HG03571 (cell line): ENCODE data around the gene ZNF335.
"Not testable (repeated sequence)": the region's sequence is repeated elsewhere in the genome, so short reads cannot be mapped to it uniquely, and the experiment has no call there.

Source experiments
- ATAC-seq: cut with Tn5 transposase; IDR thresholded peaks from one replicate; pipeline ENCODE4 v1.9.1; 2021; ENCODE audit not compliant: unreplicated experiment

The ZNF335 gene

DNA sequence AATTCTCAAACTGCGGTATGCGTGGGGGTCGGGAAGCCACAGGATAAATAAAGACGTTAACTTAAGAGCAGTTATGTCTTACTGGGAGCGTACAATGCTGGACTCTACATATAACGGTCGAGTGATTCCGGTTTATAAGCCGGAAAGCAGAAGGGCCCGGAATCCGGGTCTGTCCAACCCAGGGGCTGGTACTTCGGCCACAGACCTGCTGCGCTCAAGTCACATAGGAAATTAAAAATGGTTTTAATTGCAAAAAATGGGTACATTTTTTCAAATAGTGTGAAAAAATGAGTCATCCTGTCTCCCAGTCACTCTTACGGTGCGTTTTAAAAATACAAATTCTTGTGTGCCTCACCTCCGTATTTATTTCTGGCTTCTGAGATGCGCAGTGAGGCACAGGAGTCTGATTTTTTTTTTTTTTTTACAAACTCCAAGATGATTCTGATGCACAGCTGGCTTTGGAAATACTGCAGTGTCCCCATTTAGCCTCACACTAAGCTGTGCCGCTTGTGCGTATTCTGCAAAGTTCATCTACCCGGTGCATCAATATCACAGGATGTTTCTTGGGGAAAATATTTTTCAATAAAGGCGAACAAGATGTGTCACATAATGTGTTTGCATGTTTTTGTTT, 36.5 kb downstream of the ZNF335 start:
- peak; percentile 3 for ATAC-seq

DNA sequence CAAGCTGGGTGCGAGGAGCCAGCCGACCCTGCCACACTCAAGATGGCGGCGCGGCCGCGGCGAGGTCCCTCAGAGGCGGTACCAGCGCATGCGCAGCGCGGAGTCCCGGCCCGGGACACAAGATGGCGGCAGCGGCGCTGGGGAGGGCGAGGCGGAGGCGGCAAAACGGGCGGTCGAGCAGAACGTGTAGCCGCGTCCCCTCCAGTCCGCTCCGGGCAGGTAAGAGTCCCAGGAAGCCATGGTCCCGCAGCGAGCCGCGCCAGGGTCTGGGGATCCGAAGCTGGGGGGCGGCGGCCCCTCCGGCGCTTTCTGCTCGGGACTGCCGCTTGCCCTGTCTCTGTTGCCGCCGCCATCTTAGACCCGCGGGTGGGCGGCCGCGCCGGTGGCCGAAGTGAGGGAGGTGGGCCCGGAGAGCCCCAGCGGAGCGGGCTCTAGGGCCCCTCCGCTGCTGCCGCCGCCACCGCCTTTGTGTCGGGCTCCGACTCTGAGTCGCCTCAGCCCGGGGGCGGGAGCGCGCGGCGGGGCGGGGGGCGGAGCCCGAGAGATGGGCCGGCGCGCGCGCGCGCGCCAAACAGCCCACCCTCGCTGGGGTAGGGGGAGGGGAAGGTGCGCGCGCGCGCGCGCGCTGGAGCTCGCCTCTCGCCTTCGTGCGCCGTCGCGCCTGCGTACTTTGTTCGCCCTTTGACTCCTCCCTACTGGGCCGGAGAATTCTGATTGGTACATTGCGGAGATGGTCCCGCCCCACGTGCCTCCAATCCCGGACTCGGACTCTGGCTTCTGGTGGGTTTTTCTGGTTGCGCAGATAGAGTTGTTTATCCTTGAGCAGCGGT, 37.2 kb downstream of the ZNF335 start, which contains the start of gene PCIF1:
Gene PCIF1, plus strand, starts transcription at position 98 of the 830 bp plus-strand sequence. CDS start 4,317 bp downstream, outside the sequence.
- peak; percentile 62 for ATAC-seq

DNA sequence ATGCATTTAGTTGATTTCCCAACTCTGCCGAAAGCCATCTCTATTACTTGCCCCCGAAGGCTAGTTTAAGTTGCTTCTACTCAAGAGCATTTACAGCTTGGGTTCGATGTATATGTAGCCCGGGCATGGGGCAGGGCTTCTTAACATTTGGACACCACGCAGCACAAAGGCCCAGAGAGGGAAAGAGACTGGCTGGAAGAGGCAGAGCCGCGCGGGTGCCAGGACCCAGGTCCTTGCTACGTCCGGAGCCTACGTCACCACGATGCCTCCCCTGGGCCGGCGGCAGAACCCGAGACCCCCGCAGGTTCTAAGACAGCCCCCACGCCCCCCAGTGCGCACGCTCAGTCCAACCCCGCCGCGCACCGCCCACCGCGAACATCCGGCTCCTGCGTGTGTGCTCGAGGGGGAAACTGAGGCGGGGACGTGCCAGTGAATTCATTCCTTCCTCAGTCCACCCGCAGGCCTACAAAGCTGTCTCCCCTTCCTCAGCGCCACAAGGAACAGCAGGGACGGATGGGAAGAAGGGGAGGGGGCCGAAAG, 37.9 kb downstream of the ZNF335 start:
- ATAC-seq: peak; percentile 19

DNA sequence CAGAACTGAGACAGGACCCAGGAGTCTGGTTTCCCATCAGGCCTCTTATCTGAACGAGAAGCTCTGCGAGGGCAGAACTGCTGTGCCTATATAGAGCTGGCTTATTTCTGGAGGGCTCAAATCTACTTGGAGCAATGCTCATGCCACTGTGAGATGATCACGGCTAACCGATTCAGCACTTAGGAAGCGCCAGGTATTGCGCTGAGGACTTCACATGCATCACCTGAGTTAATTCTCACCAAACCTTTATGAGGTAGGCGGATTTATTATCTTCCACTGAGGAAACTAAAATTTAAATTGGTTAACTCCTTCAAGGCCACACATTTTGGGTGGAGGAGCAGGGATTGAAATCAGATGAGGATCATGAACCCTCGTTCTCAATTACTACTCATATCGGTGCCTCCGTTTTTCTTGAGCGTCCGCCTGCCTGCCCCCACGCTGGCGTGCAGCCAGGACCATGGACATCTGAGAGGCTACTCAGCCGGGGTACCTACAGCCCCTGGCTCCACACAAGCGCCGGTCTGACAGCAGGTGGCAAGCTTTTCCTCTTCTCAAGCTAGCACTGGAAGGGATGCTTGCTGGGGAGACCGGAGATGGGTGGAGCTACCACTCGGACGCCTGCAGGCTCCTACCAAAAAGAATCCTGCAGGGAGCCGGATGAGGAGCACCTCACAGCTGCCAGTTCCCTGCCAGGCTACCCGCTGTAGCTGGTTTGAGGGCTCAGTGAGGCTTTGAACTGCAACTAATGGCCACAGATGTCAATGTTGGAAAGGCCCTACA, 38.5 kb downstream of the ZNF335 start:
- ATAC-seq: no peak

DNA sequence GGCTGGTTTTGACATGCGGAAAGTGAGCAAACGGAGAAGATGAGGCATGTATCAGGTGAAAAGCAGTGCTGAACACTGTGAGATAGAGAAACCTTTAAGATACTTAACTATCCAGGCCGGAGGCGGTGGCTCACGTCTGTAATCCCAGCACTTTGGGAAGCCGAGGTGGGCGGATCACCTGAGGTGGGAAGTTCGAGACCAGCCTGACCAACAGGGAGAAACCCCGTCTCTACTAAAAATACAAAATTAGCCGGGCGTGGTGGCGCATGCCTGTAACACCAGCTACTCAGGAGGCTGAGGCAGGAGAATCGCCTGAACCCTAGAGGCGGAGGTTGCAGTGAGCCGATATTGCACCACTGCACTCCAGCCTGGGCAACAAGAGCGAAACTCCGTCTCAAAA, 40.3 kb downstream of the ZNF335 start:
- ATAC-seq: not testable (repeated sequence)

DNA sequence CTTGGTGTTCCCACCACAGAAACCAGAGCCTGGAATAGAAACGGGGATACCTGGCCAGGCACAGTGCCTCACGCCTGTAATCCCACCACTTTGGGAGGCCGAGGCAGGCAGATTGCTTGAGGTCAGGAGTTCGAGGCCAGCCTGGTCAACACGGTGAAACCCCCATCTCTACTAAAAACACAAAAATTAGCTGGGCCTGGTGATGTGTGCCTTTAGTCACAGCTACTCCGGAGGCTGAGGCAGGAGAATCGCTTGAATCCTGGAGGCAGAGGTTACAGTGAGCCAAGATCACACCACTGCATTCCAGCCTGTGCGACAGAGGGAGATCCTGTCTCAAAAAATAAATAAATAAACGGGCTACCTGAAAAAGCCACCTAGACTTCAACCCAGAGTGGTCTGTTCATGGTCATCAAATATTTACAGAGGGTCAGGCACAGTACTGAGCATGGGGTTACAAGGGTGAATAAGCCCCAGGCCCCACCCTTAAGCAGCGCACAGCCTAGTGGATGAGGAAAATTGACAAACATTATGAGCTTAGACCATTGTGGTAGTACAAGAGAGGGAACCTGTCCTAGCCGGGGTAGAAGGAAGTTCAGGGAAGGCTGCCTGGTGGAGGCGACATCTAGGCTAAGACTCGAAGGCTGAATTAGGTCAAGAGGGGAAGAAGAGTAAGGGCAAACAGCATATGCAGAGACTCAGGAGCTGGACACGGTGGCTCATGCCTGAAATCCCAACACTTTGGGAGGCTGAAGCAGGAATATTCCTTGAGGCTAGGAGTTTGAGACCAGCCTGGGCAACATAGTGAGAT, 44.7 kb downstream of the ZNF335 start:
- no peak for ATAC-seq

DNA sequence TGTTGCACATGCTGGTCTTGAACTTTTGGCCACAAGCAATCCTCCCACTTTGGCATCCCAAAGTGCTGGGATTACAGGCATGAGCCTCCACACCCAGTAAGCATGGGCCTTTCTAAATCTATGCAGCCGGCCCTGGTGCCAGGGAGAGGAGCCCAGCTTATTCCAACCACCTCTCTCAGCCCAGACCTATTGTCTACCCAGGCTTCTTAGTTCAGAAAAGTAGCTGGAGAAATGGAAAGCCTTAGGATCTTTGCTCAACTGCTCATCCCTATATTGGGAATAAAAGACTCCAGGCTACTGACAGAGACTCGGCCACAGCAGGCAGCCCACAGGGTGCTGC, 45.3 kb downstream of the ZNF335 start:
- no peak for ATAC-seq

DNA sequence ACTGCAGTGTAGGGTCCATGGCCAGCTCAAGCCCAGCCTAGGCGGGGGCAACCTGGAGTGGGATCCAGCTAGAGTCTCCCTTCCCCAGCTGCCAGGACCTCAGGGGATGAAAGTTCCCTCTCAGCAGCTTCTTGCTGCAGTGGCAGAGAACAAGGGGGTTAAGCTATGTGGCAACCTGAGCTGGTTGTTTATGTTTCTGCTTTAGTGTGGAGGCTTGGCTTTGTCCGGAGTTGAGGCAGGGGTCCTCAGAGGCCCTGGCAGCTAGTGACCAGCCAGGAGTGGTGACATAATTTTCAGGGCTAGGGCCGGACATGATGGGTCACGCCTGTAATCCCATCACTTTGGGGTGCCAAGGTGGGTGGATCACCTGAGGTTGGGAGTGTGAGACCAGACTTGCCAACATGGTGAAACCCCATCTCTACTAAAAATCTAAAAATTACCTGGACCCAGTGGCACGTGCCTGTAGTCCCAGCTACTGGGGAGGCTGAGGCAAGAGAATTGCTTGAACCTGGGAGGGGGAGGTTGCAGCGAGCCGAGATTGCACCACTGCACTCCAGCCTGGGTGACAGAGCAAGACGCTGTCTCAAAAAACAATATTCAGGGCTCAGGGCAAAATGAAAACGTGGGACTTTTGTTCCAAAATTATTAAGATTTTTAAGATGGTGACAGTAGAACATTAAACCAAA, 46.0 kb downstream of the ZNF335 start:
- ATAC-seq: no peak

DNA sequence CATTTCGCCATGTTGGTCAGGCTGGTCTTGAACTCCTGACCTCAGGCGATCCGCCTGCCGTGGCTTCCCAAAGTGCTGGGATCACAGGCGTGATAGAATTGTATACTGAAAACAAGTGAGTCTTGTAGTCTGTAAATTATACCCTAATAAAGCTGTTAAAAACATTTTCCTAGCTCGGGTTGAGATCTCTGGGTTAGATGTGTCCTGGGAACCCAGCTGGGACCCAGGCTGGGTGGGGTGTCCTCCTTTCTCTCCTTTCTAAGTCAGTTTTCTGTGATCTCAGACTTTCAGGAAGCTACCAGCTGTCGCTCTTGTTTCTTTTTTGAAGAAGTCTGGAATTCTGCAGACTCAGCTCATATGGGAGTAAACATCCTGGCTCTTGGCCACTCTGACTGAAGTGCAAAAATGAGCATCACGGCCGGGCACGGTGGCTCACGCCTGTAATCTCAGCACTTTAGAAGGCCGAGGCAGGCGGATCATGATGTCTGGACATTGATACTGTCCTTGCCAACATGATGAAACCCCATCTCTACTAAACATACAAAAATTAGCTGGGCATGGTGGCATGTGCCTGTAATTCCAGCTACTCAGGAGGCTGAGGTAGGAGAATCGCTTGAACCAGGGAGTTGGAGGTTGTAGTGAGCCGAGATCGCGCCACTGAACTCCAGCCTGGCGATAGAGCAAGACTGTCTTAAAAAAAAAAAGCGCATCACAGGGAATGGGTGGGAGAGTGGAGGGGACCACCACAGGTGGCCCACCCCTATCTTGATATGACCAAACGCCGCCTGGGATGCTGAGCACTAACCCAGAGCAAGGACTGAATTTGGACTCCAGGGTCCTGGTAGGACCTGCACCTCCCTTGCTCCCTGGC, 47.4 kb downstream of the ZNF335 start:
- ATAC-seq: no peak

DNA sequence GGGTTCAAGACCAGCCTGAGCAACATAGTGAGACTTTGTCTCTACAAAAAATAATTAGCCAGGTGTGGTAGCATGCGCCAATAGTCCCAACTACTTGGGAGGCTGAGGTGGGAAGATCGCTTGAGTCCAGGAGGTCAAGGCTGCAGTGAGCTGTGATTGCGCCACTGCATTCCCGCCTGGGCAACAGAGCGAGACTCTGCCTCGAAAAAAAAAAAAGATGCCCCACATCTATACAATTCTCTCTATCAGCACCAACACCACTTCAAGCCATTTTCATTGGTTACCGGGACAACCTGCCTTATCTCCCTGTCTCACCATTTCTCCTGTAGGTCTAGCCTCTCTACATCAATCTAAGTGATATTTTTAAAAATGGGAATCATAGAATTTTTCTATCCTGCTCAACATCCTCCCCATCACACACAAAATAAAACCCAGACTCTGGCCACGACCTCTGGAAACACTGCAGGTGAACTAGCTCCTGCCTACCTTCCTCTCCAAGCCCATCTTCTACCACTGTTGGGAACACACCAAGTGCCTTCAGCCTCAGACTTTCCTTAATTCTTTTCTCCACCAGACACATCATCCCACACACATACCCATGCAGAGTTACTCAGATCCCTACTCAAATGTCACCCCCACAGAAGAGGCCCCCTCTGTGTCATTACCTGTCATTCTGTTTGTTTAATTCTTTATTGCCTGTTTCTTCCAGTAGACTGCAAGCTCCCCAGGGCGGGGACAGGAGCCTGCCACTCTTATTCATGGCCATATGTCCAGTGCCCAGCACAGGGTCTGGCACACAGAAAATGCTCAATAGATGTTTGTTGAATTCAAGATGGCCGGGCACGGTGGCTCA, 50.4 kb downstream of the ZNF335 start:
- ATAC-seq: no peak

DNA sequence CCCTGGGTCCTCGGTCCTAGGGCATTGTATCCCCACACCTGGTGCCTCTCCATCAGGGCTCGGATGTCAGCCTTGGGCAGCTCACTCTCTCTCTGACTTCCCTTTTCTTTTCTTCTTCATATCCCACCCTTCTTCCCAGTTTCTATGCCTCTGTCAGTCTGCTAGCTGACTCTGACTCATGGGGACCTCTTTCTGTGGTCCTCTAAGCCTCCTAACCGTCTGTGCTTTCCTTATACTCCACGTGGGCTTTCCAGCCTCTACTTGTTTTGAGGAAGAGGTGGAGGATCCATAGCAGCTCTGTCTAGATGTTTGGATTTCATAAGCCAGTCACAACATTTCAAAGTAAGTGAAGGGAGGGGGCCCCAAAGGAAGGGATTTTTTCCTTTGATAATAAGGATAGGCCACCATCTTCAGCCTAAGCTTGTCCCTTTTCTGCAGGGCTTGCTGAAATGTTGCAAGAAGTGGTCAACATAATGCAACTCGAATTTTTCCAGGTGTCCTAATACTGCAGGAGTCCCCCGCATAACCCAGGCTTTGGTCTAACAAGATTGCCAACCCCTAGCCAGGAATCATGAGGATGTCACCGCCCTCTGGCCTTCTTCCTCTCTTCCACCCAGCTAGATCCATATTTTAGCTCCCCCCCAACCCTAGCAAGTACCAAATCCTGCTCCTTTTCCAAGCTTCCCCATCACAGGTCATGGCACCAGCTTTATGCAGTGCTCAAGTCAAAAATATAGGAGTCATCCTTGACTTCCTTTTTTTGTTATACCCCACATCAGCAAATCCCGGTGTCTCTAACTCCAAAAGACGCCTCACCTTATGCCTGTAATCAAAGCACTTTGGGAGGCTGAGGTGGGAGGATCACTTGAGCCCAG, 51.3 kb downstream of the ZNF335 start:
- ATAC-seq: no peak

DNA sequence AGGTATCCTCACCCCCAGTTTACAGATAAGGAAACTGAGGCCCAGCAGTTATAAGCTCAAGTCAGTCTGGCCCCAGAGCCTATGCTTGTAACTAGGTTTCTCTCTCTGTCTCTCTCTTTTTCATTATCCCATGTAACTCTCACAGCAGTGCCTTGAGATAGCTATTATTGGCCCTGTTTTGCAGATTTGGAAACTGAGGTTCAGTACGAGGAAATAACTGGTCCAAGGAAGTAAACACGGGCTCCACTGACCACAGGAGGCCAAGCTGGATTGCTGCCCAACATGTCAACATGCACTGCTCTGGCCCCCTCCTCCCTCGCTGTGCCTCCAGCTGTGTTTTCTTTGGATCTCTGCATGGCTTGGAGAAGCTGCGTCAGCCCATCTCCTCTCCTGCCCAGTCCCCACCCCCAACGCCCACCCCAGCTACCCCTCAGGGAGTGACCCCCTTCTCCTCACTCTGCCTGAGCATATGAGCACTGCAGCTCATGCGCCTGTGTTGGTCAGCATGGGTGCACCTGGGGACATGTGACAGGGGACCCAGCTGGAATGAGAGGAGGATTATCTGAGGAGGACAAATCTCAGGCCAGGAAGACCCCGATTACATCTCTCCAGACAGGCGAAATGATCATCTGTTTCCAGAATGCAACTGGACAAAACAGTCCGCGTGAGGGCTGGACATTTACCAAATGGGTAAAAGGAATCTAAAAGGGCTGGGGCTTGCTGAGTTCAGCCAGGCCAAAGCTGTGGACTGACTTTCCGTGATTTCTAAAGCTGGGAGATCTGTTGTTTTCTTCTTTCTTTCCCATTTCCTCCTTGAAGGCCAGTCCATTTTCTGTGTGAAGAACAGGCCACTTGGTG, 52.2 kb downstream of the ZNF335 start:
- no peak for ATAC-seq

DNA sequence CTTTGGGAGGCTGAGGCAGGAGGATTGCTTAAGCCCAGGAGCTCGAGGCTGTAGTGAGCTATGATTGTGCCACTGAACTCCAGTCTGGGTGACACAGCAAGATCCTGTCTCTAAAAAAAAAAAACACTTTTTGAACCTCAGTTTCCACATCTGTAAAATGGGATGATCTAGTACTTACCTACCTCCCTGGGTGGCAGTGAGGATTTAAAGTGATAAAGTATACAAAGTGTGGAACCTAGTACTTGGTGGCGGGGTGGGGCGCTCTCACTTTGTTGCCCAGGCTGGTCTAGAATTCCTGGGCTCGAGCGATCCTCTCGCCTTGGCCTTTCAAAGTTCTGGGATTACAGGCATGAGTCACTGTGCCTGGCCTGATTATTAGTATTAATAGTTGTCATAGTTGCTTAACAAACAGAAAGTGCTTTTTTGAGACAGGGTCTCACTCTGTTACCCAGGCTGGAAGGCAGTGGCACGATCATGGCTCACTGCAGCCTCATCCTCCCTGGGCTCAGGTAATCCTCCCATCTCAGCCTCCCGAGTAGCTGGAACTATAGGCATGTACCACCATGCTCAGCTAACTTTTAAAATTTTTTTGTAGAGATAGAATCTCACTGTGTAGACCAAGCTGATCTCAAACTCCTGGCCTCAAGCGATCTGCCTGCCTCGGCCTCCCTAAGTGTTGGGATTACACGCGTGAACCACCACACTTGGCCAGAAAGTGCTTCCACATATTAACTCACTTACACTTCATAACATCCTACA, 53.0 kb downstream of the ZNF335 start:
- ATAC-seq: no peak

DNA sequence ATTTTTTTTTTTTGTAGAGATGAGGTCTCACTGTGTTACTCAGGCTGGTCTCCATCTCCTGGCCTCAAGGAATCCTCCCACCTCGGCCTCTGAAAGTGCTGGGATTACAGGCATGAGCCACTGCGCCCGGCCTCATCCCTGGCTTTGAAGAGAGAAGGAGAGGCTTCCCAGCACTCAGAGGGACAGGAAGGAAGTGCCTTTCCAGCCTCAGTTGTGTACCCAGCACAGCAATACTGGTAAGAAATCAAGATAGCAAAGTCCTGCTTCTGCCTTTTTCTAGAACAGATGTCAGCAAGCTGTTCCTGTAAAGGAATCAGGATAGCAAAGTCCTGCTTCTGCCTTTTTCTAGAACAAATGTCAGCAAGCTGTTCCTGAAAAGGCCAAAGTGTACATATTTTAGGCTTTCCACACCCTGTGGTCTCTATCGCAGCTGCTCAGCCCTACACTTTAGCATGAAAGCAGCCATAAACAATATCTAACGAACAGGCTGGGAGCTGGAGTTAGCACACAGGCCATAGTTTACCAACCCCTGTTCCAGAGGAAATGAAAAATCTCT, 53.7 kb downstream of the ZNF335 start:
- ATAC-seq: no peak

DNA sequence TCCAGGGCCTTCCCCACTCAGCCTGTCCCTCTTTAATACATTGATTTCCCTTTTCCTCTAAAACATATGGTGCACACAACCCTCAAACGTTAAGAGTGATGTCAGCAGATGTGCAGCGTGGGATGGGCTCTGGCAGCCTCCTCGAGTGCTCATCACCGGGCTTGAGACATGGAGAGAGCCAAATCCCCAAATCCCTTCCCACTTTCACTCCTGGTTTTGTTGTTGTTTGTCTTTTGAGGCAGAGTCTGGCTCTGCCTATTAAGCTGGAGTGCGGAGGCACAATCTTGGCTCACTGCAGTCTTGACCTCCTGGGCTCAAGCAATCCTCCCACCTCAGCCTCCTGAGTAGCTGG, 54.2 kb downstream of the ZNF335 start:
- no peak for ATAC-seq
